Measurements from ENCODE around the gene SF1.

DNA sequence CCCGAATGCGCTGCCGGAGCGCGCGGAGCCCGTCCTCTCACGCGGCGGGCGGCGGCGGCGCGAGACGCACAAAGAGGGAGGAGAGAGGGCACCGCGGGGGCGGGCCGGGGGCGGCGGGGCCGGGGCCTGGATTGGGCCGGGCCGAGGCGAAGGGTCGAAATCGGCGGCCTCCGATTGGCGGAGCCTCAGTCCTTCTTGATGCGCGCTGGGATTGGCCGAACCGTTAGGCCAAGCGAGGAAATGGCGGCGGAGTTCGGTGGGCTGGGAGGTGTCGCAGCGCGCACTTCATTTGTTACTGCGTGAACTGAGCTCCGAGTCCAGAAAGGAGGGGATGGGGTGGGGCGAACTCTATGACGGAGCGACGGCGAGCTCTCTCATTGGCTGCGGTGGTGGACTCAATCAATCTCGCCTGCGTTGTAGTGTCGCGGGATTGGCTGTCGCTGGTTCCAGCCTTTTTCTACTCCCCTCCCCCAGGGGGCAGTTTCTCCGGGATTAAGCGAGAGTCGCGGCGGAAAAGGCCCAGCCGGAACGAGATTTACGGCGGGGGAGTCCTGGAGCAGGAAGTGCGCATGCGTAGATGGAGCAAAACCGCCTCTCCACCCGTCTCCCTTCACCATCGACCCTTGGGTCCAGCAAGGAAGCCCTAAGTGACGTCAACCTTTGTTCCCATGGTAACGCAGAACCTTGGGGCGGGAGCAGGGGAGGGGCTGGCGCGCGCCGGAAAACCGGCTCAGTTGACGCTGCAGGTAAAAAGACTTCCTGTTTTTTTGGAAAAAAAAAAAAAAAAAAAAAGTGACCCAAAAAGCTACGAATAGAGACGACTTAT, at the start of gene SF1:
- TF ChIP-seq, protein P1, sequence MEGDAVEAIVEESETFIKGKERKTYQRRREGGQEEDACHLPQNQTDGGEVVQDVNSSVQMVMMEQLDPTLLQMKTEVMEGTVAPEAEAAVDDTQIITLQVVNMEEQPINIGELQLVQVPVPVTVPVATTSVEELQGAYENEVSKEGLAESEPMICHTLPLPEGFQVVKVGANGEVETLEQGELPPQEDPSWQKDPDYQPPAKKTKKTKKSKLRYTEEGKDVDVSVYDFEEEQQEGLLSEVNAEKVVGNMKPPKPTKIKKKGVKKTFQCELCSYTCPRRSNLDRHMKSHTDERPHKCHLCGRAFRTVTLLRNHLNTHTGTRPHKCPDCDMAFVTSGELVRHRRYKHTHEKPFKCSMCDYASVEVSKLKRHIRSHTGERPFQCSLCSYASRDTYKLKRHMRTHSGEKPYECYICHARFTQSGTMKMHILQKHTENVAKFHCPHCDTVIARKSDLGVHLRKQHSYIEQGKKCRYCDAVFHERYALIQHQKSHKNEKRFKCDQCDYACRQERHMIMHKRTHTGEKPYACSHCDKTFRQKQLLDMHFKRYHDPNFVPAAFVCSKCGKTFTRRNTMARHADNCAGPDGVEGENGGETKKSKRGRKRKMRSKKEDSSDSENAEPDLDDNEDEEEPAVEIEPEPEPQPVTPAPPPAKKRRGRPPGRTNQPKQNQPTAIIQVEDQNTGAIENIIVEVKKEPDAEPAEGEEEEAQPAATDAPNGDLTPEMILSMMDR (IDR thresholded peaks at IDR 0.05; ENCODE audit: low read length): no peak
- TF ChIP-seq EZH2 (optimal IDR thresholded peaks at IDR 0.05; ENCODE audit: low read depth, low read length) (no peak), EZH2phosphoT487 (IDR thresholded peaks at IDR 0.05; ENCODE audit: low read length) (no peak)

All from MM.1S (cell line).